Stimulated activated CD4-positive, alpha-beta T cell treated with anti-CD3 and anti-CD28 coated beads, Interleukin-4, amount 100 ng/mL, for 4 hours (primary cell): ENCODE measurements around the gene MICAL1.

Source experiments
- DNase-seq, 2 experiments: peaks; one replicate each; pipeline ENCODE4 v3.0.0-alpha.2; 2020

Gene MICAL1

GRCh38 chr6:109452181-109452580 is 3.4 kb downstream of the MICAL1 start:
- no peak for DNase-seq

- DNase-seq: no peak
These were observed 4.2 kb downstream of the MICAL1 start for GRCh38 chr6:109451376-109451775.

GRCh38 chr6:109450801-109451200 is 4.8 kb downstream of the MICAL1 start:
- DNase-seq: no peak

DNA sequence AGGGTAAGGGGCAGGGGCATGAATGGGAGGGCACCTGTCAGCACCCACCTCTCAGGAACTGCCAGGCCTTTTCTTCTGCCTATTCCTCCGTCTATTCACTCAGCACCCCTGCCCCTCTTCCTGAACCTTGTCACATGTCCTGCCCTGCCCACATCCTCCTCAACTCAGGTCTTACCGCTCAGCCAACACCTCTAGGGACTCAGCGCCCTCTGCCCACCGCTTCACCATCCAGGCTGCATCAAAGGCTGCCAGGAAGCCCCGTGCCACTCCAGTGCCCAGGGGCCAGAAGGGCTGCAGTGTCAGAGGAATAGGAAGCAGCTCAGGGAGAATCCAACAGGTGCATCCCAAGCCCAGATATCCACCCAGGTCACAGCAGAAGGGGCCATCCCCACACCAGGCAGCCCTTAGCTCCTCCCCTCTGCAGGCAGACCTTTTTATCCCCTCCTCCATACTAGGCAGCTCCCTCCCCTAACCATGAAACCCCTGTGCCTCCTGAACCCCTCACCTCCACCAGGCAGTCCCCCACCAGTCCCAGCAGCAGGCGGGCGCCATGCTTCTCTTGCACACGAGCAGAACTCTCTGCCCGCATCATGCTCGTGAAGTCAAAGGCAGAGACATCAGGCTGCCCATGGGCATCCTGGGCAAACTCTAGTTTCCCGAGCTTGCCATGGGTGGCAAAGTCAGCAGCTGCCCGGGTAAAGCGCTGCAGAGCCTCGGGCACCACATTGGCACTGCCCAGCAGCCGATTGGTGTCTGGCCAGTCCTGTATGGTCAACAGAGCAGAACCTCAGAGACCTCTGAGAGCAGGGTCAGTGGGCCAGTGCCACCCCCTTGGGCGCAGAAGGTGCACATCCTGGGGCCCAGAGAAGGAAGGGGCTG is 5.5 kb downstream of the MICAL1 start:
- DNase-seq: no peak

- no peak for DNase-seq
These were observed 6.3 kb downstream of the MICAL1 start for GRCh38 chr6:109449064-109449794.

- no peak for DNase-seq
These were observed 7.0 kb downstream of the MICAL1 start for GRCh38 chr6:109448615-109449014.

DNA sequence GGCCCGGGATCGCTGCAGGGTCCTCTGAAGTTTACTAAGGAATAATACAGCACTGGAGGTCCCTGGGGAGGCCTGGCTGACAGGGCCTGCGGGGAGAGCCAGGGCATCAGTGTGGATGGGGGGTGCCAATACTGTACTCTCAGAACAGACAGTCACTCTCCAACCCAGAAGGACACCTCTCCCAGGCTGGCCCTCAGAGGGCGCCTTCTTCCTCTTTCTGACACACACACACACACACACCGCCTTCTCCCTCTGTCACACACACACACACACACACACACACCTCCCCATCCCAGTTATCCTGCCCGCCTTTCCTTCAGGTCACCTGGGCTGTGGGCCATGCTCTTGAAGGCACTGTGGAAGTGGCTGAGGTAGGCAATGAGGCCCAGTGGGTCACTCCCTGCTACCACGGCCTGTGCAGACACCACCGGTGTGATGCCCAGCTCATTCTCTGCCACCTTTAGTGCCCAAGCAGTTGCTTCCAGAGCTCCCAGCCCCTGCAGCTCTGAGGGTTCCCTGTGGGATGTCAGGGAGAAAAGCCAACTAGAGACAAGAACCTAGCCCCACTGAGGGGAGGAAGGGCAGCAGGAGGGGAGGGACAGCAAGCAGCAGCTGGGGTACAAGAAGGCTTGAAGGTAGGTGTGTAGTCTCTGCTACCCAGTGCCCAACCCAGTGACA is 7.6 kb downstream of the MICAL1 start:
- DNase-seq: no peak

- DNase-seq: no peak
These were observed 8.5 kb downstream of the MICAL1 start for GRCh38 chr6:109447087-109447486.

DNA sequence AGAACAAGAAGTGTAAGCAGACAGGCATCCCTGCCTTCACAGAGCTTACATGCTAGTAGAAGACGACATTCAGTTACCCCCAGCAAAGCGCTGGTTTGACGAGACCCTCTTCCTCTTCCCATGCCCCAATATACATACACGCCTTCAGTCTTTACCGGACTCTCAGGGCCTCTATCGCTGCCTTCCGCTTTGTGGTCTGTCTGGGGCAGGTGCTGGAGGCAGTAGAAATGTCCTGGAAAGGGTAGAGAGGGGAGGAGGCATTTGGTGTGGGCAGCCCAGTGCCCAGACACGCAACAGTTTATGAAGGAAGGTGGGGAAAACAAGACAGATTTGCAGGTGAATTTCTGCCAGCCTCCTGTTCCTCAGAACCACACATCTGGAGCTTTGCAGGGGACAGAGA is 9.0 kb downstream of the MICAL1 start:
- DNase-seq: no peak

GRCh38 chr6:109446072-109446471 is 9.5 kb downstream of the MICAL1 start:
- DNase-seq: no peak

DNA sequence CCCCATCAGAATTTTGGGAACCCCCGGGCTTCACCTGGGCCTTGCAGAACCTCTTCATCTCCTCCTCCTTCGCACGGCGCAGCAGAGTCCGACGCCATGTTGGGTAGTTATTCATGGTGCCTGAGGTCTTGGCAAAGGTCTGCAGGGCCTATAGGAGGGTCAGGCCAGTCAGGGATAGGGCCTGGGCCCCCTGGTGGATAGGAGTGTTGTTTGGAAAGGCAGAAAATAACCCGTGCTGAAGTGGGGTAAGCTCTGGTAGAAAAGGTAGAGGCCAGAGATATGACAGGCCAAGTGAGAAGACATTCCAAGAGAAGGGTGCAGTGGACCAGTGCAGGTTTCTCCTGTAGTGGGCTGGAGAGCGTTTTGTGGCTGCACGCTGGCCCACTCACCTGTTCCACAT is 10.2 kb downstream of the MICAL1 start:
- no peak for DNase-seq

DNA sequence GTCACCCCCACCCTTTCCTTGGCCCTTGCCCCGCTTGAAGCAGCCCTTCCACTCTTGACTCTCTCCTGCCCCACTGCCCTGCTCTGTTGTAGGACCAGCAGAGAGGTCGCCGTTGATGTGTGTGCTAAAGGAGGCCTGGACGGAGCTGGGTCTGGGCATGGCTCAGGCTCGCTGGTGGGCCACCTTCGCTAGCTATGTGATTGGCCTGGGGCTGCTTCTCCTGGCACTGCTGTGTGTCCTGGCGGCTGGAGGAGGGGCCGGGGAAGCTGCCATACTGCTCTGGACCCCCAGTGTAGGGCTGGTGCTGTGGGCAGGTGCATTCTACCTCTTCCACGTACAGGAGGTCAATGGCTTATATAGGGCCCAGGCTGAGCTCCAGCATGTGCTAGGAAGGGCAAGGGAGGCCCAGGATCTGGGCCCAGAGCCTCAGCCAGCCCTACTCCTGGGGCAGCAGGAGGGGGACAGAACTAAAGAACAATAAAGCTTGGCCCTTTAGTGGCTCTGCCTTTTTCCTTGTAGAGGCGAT is 12.1 kb downstream of the MICAL1 start:
- DNase-seq: no peak

- no peak for DNase-seq
These were observed 13.1 kb downstream of the MICAL1 start for GRCh38 chr6:109442393-109442924.

DNA sequence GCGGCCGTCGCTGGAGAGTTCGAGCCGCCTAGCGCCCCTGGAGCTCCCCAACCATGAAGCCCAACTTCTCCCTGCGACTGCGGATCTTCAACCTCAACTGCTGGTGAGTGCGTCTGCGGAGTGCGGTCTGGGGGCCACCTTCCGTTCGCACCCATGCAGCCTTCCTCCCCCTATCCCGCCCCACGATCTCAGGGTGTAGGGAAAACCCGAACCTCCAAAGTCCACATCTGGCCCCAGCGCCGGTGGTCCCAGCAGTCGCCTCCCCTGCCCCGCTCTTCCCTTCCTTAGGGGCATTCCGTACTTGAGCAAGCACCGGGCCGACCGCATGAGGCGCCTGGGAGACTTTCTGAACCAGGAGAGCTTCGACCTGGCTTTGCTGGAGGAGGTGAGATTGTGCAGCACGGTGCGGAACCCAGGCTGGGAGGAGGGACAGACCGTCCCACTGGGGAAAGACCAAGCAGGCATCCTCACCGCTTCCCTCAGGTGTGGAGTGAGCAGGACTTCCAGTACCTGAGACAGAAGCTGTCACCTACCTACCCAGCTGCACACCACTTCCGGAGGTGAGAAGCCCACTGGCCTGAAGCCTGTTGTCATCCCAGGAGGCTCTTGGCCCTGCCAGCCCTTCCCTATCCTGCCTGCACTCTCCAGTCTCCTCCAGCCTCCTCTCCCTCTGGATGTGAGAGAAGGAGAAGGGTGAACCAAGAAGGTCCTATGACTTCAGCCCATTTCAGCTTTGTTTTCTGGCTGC is 14.3 kb downstream of the MICAL1 start:
- peak; percentile 31 to 39 for DNase-seq

- DNase-seq: peak; percentile 74 to 77
These were observed 15.1 kb downstream of the MICAL1 start, which contains the start of the genes PPIL6 and SMPD2 for GRCh38 chr6:109440331-109441068. TSS of gene PPIL6 (minus strand) at chr6:109440628. CDS start at chr6:109440590, 38 bp downstream. TSS of gene SMPD2 (plus strand) at chr6:109440724. CDS start at chr6:109441122, 398 bp downstream.

DNA sequence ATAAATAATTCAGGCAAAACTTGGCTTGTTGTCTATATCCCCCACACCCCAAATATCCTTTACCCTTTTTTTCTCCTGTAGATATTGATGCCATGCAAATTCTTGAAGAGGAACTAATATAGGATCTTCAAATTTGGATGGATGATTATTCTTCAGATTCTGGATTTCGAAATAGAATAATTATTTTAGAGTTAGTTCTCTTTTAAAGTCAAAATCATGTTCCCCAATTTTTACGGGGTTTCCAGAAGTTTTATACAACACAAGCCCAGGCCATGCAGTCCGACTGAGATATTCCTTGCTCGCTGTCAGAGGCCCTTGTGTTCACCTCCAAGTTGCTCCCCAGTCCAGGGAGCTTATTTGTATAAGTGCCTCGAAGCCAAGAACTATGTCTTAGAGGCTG is 19.5 kb downstream of the MICAL1 start:
- no peak for DNase-seq

GRCh38 chr6:109434456-109434855 is 21.1 kb downstream of the MICAL1 start:
- no peak for DNase-seq

DNA sequence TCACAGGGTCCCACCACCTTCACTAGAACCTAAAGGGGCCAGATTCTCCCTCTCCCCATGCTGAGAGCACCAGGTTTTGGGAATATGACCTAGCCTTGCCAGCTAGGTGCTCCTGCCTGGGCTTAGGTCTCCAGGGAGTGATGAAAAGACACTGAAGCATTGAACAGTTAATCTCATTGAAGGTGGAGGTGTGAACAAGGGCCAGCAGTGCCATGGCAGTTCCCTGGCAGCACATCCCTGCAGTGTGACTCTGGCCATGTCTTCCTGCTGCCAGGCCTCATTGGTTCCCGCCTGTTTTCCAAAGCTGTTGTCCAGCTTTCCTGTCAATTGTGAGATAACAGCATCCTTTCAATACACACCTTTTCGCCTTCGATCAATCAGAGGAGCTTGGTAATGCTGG is 26.1 kb downstream of the MICAL1 start:
- no peak for DNase-seq

GRCh38 chr6:109428889-109429477 is 26.6 kb downstream of the MICAL1 start:
- DNase-seq: no peak

- DNase-seq: no peak
These were observed 30.6 kb downstream of the MICAL1 start for GRCh38 chr6:109424946-109425345.

DNA sequence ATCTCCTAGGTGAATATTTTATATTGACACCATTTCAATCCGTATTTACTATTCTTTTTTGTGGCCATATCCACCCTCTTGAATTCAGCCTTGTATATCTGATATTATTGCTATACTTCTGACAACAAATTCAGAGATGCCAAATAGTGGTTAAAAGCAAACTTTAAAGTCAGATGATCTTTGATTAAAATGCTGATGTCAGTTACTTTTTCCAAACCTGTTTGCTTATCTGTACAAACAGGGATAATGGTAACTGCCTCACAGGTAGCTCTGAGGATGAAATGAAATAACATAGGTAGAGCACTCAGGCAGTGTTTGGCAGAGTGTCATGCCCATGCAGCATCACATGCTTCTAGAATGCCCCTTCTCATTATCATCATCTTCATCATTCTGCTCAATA is 34.4 kb downstream of the MICAL1 start:
- DNase-seq: no peak
